A673 (cell line): Measurements from ENCODE around the gene SMIM31.

ENCODE experiments used
- CTCF ChIP-seq: fragments of 300-800, 200-600 bp; sonication (generic); conservative IDR thresholded peaks from 2 replicates; pipeline ENCODE4 v1.5.1; 2017; ENCODE audit warnings: low read depth, mild to moderate bottlenecking, antibody characterized with exemption, low read length, moderate library complexity, mixed read lengths
- EZH2 ChIP-seq: fragments of 200-600 bp; sonication (generic); IDR thresholded peaks from 2 replicates; pipeline ENCODE4 v1.6.1; 2017; ENCODE audit warnings: borderline replicate concordance, low read depth, mild to moderate bottlenecking, mixed read lengths, antibody characterized with exemption, low read length; ENCODE audit not compliant: poor library complexity, severe bottlenecking

- TF ChIP-seq CTCF (no peak), EZH2 (no peak)
These were observed 67.8 kb downstream of the SMIM31 start for GRCh38 chr4:164821711-164822110.
